AG04450 (cell line): ENCODE measurements around the gene CNTNAP2. TPM values are rescaled to one million over a fixed set of nuclear protein-coding genes. Genes with fewer than 3 reads are reported as not detected.

Experiments used
- CTCF ChIA-PET: fragments of 300-600, 350-600 bp; formaldehyde crosslinking; extraction: SDS; loops from one replicate; lab custom pipeline; 2022; ENCODE audit warnings: antibody characterized with exemption, inconsistent platforms; lab: Charles Lee
- POLR2A ChIA-PET: fragments of 350-600 bp; formaldehyde crosslinking; extraction: SDS; loops from one replicate; lab custom pipeline; 2021; ENCODE audit warnings: antibody characterized with exemption, inconsistent platforms; lab: Yijun Ruan, JAX
- DNase-seq: peaks from one replicate; pipeline ENCODE4 v3.0.0-alpha.2; 2011; ENCODE audit warnings: low read depth, low spot score
- H3K27ac ChIP-seq: one replicate; pipeline ENCODE4 v1.5.1; 2012; ENCODE audit warnings: low read depth, low read length, control low read depth
- H3K27me3 ChIP-seq: one replicate; pipeline ENCODE4 v1.6.0; 2012; ENCODE audit warnings: low read length; ENCODE audit not compliant: control insufficient read depth, insufficient read depth
- H3K4me3 ChIP-seq: 2 replicates; pipeline ENCODE4 v1.5.1; 2011; ENCODE audit warnings: mild to moderate bottlenecking, low read depth, low read length, control low read depth
- H3K9me3 ChIP-seq: 2 replicates; pipeline ENCODE4 v1.5.1; 2012; ENCODE audit warnings: low read length; ENCODE audit not compliant: control insufficient read depth, insufficient read depth
- CTCF ChIP-seq: IDR thresholded peaks from 2 replicates; pipeline ENCODE4 v1.5.1; 2011; ENCODE audit warnings: low read depth, low read length, control low read depth, inconsistent platforms
- polyA plus RNA-seq: library from polyadenylated mRNA; depleted of rRNA; stranded (reverse); fragments of >200 nt; gene quantifications from 2 replicates; pipeline ENCODE4 v1.2.3, GENCODE V29; 2011

The CNTNAP2 gene
- polyA plus RNA-seq, 1 experiment = not detected

GRCh38 chr7:146728611-146729010, 612.0 kb downstream of the CNTNAP2 start:
- DNase-seq = no peak
- Histone ChIP-seq H3K4me3 (no peak overlapping the region), H3K27me3 (no peaks in the 10 kb centered on the region), H3K27ac (no peak overlapping the region), H3K9me3 (no peaks in the 10 kb centered on the region; the same call in none of the 2 replicates)
- ChIA-PET CTCF (no interaction called here), POLR2A (no interaction called here)
- TF ChIP-seq CTCF = no peak

DNA sequence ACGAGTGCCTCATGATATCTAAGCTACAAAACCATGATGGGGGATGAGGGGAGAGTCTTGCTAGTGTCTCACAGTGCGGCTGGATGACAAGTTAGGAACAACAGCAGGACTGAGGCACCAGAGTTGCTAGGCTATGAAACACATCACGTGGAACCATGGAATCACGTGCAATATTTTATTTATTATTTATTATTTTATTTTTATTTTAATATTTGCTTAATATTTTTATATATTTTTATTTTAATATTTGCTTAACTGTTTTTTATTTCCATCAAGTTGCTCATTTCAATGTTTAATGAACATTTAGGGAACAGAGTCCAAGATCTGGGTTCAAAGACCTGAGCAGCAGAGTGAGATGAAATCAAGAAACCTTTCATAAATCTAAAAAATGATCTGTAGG, 614.6 kb downstream of the CNTNAP2 start:
- no peak overlapping the region for H3K4me3 ChIP-seq
- no peak for DNase-seq
- ChIA-PET CTCF (no interaction called here), POLR2A (no interaction called here)
- no peaks in the 10 kb centered on the region for H3K27me3 ChIP-seq
- no peak overlapping the region for H3K27ac ChIP-seq
- no peak for TF ChIP-seq CTCF
- H3K9me3 ChIP-seq = peaks cover 4% of the 10 kb centered on the region

- TF ChIP-seq CTCF = no peak
- Histone ChIP-seq H3K27ac (no peak overlapping the region), H3K4me3 (no peak overlapping the region), H3K9me3 (peaks cover 11% of the 10 kb centered on the region), H3K27me3 (no peaks in the 10 kb centered on the region)
- ChIA-PET POLR2A (no interaction called here), CTCF (no interaction called here)
- DNase-seq = no peak
Measured at GRCh38 chr7:146735992-146736391, 619.4 kb downstream of the CNTNAP2 start.

DNA sequence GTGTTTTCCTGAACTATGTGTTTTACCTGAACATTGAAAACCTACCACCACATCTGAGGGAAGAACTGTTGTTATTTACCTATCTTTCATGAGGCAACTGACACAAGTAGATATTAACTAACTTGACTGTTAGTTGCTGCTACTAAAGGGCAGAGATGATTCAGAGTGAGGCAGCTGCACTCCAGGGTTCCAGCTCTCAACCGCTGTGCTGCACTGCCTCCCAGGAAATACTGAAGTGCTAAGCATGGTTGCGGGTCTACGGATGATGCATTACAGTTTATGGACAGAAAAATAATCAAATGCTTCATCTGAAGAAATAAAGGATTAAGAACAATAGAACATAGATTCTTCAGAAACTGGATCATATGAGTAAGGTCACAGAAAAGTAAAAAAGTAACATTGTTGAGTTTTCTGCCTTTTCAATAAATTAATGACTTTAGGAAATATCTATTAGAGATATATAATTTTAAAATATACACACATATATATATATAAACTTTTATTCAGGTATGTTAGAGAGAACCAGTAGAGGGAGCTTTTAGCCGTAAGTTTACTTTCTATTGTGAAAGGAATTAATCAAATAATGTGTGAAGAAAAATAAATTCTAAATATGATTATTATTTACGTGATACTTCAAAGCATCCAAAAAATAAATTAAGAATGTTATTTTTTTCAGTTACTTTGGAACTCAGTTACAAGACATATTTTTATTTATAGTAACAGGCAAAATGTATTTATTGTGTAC, 620.0 kb downstream of the CNTNAP2 start:
- ChIA-PET CTCF (interaction anchor here (0.7 kb wide), 1 partner anchor 466 kb away, joined by 3 read pairs; no protein-coding TSS in a partner anchor), POLR2A (no interaction called here)
- H3K27ac ChIP-seq = no peak overlapping the region
- no peak for TF ChIP-seq CTCF
- no peak overlapping the region for H3K4me3 ChIP-seq
- DNase-seq = no peak
- no peaks in the 10 kb centered on the region for H3K27me3 ChIP-seq
- H3K9me3 ChIP-seq = peaks cover 11% of the 10 kb centered on the region

- no peak for DNase-seq
- POLR2A ChIA-PET = no interaction called here
- Histone ChIP-seq H3K9me3 (peaks cover 10% of the 10 kb centered on the region), H3K4me3 (no peak overlapping the region), H3K27me3 (no peaks in the 10 kb centered on the region), H3K27ac (no peak overlapping the region)
- CTCF ChIA-PET = no interaction called here
- TF ChIP-seq CTCF = no peak
Measured at GRCh38 chr7:146740039-146740438, 623.4 kb downstream of the CNTNAP2 start.
